Body of pancreas (tissue), 4 donors: ENCODE results near the gene GSPT2.

Experiments used
- CTCF ChIP-seq, 7 experiments: fragments of 450-650 bp in 4 of 7; fragments of 200-600 bp in 3 of 7; sonication (generic) in 3 of 7; IDR thresholded peaks; one replicate each; pipeline ENCODE4 v1.5.1; 2016 to 2019; ENCODE audit warnings: antibody characterized with exemption in 7 of 7
- POLR2A ChIP-seq, 3 donors: fragments of 450-650 bp; IDR thresholded peaks; one replicate each; pipeline ENCODE4 v1.6.1; 2016; ENCODE audit warnings: antibody characterized with exemption in 3 of 3, mild to moderate bottlenecking in 2 of 3

DNA sequence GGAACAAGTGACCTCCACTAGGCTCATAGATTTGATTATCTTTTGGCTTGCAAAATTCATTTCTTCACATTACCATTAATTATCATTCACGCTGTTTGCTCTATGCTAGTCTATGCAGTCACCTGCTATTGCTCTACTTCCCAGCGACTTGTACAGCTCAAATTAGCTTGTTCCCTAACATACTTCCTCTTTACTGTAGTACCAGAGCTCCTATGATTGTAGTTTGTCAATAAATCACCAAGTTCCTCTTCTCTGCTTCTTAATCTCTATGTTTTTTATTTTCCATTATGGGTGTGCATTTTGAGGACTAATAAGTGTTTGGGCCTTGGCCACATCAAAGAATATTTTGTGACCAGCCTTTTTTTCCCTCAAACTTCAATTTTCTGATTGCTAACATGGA is 6.2 kb upstream of the GSPT2 start:
- TF ChIP-seq CTCF (IDR thresholded peaks at IDR 0.05), result no peak
- no peak for TF ChIP-seq POLR2A (IDR thresholded peaks at IDR 0.05)
